CD4-positive, CD25-positive, alpha-beta regulatory T cell (primary cell): Measurements from ENCODE around the gene CNTNAP2. TPM values are rescaled to one million over a fixed set of nuclear protein-coding genes. Genes with fewer than 3 reads are reported as not detected.

Experiments
- ATAC-seq, 2 donors: fragments of 150-1000 bp; cut with Tn5 transposase; one replicate each; pipeline ENCODE4 v1.10.0; 2021; ENCODE audit warnings: low read depth in 2 of 2, moderate number of reproducible peaks in 2 of 2, moderate library complexity in 1 of 2
- DNase-seq, 3 donors: peaks; one replicate each; pipeline versions ENCODE4 v3.0.0 to v3.0.0-alpha.2; 2012 to 2022; ENCODE audit warnings: mixed read lengths in 1 of 3
- H3K27ac ChIP-seq: one replicate; pipeline ENCODE4 v1.7.0; 2013; ENCODE audit warnings: mild to moderate bottlenecking, low read length; ENCODE audit not compliant: insufficient read depth, poor library complexity, severe bottlenecking
- H3K27me3 ChIP-seq: one replicate; pipeline ENCODE4 v1.7.0; 2013; ENCODE audit warnings: low read length; ENCODE audit not compliant: control insufficient read depth, insufficient read depth
- H3K36me3 ChIP-seq: one replicate; pipeline ENCODE4 v1.7.0; 2013; ENCODE audit warnings: mild to moderate bottlenecking, low read length, moderate library complexity; ENCODE audit not compliant: control insufficient read depth, insufficient read depth
- H3K4me1 ChIP-seq: 2 replicates; pipeline ENCODE4 v1.7.0; 2013; ENCODE audit warnings: mild to moderate bottlenecking, low read length; ENCODE audit not compliant: insufficient read depth, control insufficient read depth, poor library complexity, severe bottlenecking
- H3K4me3 ChIP-seq: one replicate; pipeline ENCODE4 v1.7.0; 2013; ENCODE audit warnings: low read depth, mild to moderate bottlenecking, low read length, moderate library complexity
- H3K9me3 ChIP-seq, 2 experiments: 1 replicate in 1 of 2; 2 replicates in 1 of 2; pipeline ENCODE4 v1.7.0; 2013; ENCODE audit warnings: low read length in 2 of 2, mild to moderate bottlenecking in 1 of 2, moderate library complexity in 1 of 2; ENCODE audit not compliant: control insufficient read depth in 2 of 2
- H3K27ac Mint-ChIP-seq, 3 donors: one replicate each; pipeline ENCODE4 v1.8.0; 2020 to 2022; ENCODE audit warnings: mild to moderate bottlenecking in 3 of 3, mixed read lengths in 3 of 3, moderate library complexity in 2 of 3
- H3K27me3 Mint-ChIP-seq: one replicate; pipeline ENCODE4 v1.8.0; 2022; ENCODE audit warnings: mild to moderate bottlenecking, mixed read lengths
- H3K36me3 Mint-ChIP-seq: one replicate; pipeline ENCODE4 v1.8.0; 2020; ENCODE audit warnings: mixed read lengths
- H3K4me1 Mint-ChIP-seq, 4 donors: one replicate each; pipeline ENCODE4 v1.8.0; 2020 to 2022; ENCODE audit warnings: mixed read lengths in 4 of 4, mild to moderate bottlenecking in 1 of 4
- H3K4me3 Mint-ChIP-seq, 4 donors: one replicate each; pipeline ENCODE4 v1.8.0; 2020 to 2022; ENCODE audit warnings: mild to moderate bottlenecking in 4 of 4, mixed read lengths in 4 of 4, moderate library complexity in 3 of 4
- H3K9me3 Mint-ChIP-seq, 7 donors: one replicate each; pipeline ENCODE4 v1.8.0; 2020 to 2022; ENCODE audit warnings: mixed read lengths in 7 of 7, mild to moderate bottlenecking in 3 of 7, moderate library complexity in 2 of 7
- polyA plus RNA-seq, 4 donors: library from polyadenylated mRNA; unstranded; fragments of 300-500 nt; fragmentation: Illumina TruSeq; gene quantifications; one replicate each; pipeline ENCODE4 v1.2.3, GENCODE V29; 2021
- total RNA-seq: library from RNA; stranded (reverse); gene quantifications from one replicate; pipeline ENCODE4 v1.2.3, GENCODE V29; 2022

Gene CNTNAP2
- total and polyA plus RNA-seq, 5 donors from 2014 or later, result 0.02 to 0.15 TPM; not detected in 3

DNA sequence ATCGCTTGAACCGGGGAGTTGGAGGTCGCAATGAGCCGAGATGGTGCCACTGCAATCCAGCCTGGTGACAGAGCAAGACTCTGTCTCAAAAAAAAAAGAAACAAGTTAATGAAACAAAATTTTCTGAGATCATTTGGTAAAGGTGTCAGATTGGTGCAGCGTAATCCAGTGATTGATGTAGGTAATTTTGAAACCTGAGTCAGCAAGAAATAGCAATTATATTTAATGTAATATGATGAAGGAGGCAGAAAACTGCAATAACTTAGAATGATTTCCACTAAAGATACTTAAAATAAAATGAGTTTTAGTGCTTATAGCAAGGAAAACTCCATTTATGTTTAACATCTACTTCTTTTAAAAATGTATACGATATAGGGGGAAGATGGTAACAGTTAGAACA is 1424.1 kb downstream of the CNTNAP2 start:
- H3K36me3 Mint-ChIP-seq, result no peaks in the 10 kb centered on the region
- Histone ChIP-seq H3K27me3 (no peaks in the 10 kb centered on the region), H3K27ac (no peak overlapping the region), H3K9me3 (peaks cover 3 to 4% of the 10 kb centered on the region in 2 experiments), H3K4me3 (no peak overlapping the region), H3K36me3 (no peaks in the 10 kb centered on the region), H3K4me1 (no peaks in the 10 kb centered on the region)
- ATAC-seq (no peak), DNase-seq (no peak)
- no peaks in the 10 kb centered on the region for H3K27me3 Mint-ChIP-seq
- no peak overlapping the region for H3K27ac Mint-ChIP-seq
- H3K9me3 Mint-ChIP-seq, result peaks cover 0 to 21% (median 10%) of the 10 kb centered on the region in 7 donors
- H3K4me3 Mint-ChIP-seq, result no peak overlapping the region
- no peaks in the 10 kb centered on the region for H3K4me1 Mint-ChIP-seq

DNA sequence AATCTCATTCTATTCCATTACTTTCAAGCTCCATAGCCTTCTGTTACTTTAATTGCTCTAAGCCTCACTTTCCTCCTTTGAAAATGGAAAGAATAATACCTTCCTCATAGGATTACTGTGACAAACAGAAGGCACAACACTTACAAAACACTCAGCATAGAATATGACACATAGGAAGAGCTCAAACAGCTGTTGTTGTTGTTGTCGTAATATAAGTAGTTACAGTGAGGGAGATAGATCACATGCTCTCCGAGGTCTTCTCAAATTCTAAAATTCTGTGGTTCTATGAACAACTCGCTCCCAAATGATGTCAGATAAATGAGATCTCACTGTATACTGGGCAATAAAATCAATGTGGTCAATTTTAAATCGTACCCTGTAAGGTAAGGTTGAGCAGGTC is 1424.7 kb downstream of the CNTNAP2 start:
- ATAC-seq (no peak), DNase-seq (no peak)
- Histone ChIP-seq H3K4me3 (no peak overlapping the region), H3K9me3 (peaks cover 3 to 4% of the 10 kb centered on the region in 2 experiments), H3K36me3 (no peaks in the 10 kb centered on the region), H3K27me3 (no peaks in the 10 kb centered on the region), H3K27ac (no peak overlapping the region), H3K4me1 (no peaks in the 10 kb centered on the region)
- H3K9me3 Mint-ChIP-seq, result peaks cover 0 to 18% (median 11%) of the 10 kb centered on the region in 7 donors
- no peaks in the 10 kb centered on the region for H3K4me1 Mint-ChIP-seq
- no peak overlapping the region for H3K4me3 Mint-ChIP-seq
- H3K36me3 Mint-ChIP-seq, result no peaks in the 10 kb centered on the region
- no peak overlapping the region for H3K27ac Mint-ChIP-seq
- no peaks in the 10 kb centered on the region for H3K27me3 Mint-ChIP-seq

DNA sequence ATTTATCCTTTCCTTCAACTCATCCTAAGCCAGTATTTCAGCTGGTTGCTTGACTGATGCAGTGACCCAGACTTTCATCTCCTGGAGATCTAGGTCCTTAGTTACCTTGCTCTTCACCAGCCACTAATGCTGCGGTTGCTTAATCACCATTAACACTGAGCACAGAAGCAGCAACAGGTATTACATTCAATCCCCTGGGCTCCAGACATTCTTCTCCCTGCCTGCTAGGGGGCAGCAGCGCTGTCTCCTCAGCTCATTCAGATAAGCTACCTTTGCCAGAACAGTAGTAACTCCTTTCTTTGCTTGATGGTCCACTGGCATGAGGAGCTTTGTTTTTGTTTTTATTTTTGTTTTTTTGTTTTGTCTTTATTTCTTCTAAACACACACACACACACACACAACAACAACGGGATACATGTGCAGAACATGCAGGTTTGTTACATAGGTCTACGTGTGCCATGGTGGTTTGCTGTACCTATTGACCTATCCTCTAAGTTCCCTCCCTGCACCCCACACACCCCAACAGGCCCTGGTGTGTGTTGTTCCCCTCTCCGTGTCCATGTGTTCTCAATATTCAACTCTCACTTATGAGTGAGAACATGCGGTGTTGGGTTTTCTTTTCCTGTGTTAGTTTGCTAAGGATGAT is 1430.8 kb downstream of the CNTNAP2 start:
- peaks cover 0 to 22% (median 10%) of the 10 kb centered on the region in 7 donors for H3K9me3 Mint-ChIP-seq
- ATAC-seq (no peak), DNase-seq (peak in 1 of 3 donors; percentile 7)
- no peaks in the 10 kb centered on the region for H3K4me1 Mint-ChIP-seq
- Histone ChIP-seq H3K4me1 (no peaks in the 10 kb centered on the region), H3K36me3 (no peaks in the 10 kb centered on the region), H3K27me3 (no peaks in the 10 kb centered on the region), H3K4me3 (no peak overlapping the region), H3K27ac (no peak overlapping the region), H3K9me3 (peaks cover 0 to 2% of the 10 kb centered on the region in 2 experiments)
- H3K36me3 Mint-ChIP-seq, result no peaks in the 10 kb centered on the region
- H3K4me3 Mint-ChIP-seq, result no peak overlapping the region
- no peak overlapping the region for H3K27ac Mint-ChIP-seq
- no peaks in the 10 kb centered on the region for H3K27me3 Mint-ChIP-seq

DNA sequence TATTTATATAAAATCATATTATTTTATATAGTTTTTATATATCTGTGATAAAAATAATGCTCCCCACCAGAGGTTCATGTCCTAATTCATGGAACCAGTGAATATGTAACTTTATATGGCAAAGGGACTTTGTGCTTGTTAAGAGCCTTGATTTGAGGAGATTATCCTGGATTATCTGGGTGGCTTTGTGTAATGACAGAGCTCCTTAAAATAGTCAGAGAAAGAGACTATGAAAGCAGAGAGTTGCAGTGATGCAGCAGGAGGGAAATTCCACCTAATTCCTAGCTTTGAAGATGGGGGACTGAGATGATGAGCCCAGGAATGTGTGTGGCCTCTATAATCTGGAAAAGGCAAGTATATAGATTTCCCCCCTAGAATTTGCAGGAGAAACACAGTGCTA is 1439.7 kb downstream of the CNTNAP2 start:
- H3K4me3 Mint-ChIP-seq, result no peak overlapping the region
- no peaks in the 10 kb centered on the region for H3K36me3 Mint-ChIP-seq
- peaks cover 0 to 24% (median 2%) of the 10 kb centered on the region in 7 donors for H3K9me3 Mint-ChIP-seq
- Histone ChIP-seq H3K36me3 (no peaks in the 10 kb centered on the region), H3K9me3 (no peaks in the 10 kb centered on the region), H3K27me3 (no peaks in the 10 kb centered on the region), H3K4me3 (no peak overlapping the region), H3K27ac (no peak overlapping the region), H3K4me1 (no peaks in the 10 kb centered on the region)
- no peak overlapping the region for H3K27ac Mint-ChIP-seq
- no peaks in the 10 kb centered on the region for H3K27me3 Mint-ChIP-seq
- ATAC-seq (no peak), DNase-seq (no peak)
- H3K4me1 Mint-ChIP-seq, result no peaks in the 10 kb centered on the region

DNA sequence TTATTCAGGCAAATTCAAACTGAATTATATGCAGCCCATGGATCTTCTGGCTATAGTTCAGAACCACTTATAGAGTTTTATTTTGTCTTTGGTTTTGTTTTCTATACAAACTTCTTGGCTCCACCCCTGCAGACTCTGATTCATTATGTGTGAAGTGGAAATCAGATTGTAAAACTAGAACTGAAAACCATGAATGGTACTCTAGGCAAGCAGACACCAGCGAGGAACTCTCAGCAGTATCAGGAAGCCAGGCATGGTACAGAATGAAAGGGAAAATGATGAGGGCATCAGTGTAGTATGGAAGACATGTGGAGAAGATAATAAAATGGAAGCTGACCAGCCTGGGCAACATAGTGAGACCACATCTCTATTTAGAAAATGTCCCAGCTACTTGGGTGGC is 1447.1 kb downstream of the CNTNAP2 start:
- ATAC-seq, result no peak

DNA sequence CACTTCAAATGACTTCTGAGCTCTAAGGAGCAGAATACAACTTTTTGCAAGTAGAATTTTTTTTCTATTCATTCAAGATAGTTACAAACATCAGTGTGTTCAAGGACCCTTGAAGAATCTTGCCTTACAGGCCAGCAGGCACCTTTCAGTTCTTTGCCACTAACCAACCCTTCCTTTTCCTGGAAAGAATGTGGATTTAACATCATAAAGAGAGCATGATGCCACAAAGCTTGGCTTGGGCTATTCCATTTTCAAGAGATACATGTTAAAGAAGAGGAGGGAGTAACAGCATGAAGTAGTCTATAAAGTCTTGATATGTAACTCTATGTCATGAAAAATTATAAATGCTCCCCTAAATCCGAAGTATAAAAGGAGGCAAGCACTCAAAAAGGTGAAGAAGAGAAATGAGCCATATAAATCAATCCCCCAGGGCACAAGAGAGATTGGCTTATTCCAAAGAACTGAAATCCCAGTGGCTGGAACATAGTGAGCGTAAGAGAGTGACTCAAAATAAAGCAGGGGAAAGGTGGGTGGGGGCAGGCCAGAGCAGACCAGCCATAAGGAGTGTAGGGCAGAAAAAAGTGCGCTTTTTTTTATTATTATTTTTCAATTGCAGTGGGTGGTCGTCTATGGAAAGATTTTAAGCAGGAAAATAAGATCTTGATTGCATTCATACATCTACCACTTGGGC is 1448.3 kb downstream of the CNTNAP2 start:
- no peaks in the 10 kb centered on the region for H3K36me3 Mint-ChIP-seq
- DNase-seq (no peak), ATAC-seq (no peak)
- no peaks in the 10 kb centered on the region for H3K4me1 Mint-ChIP-seq
- no peaks in the 10 kb centered on the region for H3K27me3 Mint-ChIP-seq
- Histone ChIP-seq H3K9me3 (no peaks in the 10 kb centered on the region), H3K27me3 (no peaks in the 10 kb centered on the region), H3K36me3 (no peaks in the 10 kb centered on the region), H3K4me1 (no peaks in the 10 kb centered on the region), H3K27ac (no peak overlapping the region), H3K4me3 (no peak overlapping the region)
- H3K27ac Mint-ChIP-seq, result no peak overlapping the region
- H3K4me3 Mint-ChIP-seq, result peak overlapping the region in 1 of 4 donors; percentile 27
- H3K9me3 Mint-ChIP-seq, result peaks cover 3 to 27% (median 7%) of the 10 kb centered on the region in 7 donors

More for the DNA sequence above, 1447.1 kb downstream of the CNTNAP2 start:
- Mint-ChIP-seq H3K36me3 (no peaks in the 10 kb centered on the region), H3K9me3 (peaks cover 0 to 33% (median 7%) of the 10 kb centered on the region in 7 donors), H3K4me1 (no peaks in the 10 kb centered on the region), H3K27me3 (no peaks in the 10 kb centered on the region), H3K27ac (no peak overlapping the region), H3K4me3 (no peak overlapping the region)
- H3K4me1 ChIP-seq, result no peaks in the 10 kb centered on the region
- H3K27me3 ChIP-seq, result no peaks in the 10 kb centered on the region
- DNase-seq, result no peak
- no peaks in the 10 kb centered on the region for H3K9me3 ChIP-seq
- H3K36me3 ChIP-seq, result no peaks in the 10 kb centered on the region
- H3K27ac ChIP-seq, result no peak overlapping the region
- H3K4me3 ChIP-seq, result no peak overlapping the region

DNA sequence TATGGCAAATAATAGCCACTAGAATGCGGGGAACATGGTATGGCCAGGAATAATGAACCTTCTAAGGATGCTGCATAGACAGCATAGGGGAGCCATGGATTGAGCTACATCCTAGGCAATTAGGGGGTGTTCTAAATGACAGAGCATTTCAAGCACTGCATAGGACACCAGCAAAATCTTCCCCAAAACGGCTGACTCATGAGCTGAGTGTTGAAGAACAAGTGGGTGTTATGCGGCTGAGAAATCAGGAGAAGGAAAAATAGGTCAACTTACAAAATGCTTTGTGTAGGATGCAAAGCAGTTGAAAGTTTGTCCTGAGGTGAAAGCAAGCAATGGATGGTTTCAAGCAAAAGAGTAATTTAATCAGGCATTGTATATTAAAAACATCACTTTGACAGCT is 1450.4 kb downstream of the CNTNAP2 start:
- DNase-seq (no peak), ATAC-seq (no peak)
- no peak overlapping the region for H3K27ac Mint-ChIP-seq
- H3K36me3 ChIP-seq, result no peaks in the 10 kb centered on the region
- no peaks in the 10 kb centered on the region for H3K4me1 Mint-ChIP-seq
- no peaks in the 10 kb centered on the region for H3K27me3 ChIP-seq
- H3K36me3 Mint-ChIP-seq, result no peaks in the 10 kb centered on the region
- no peaks in the 10 kb centered on the region for H3K9me3 ChIP-seq
- no peaks in the 10 kb centered on the region for H3K4me1 ChIP-seq
- H3K27me3 Mint-ChIP-seq, result no peaks in the 10 kb centered on the region
- H3K9me3 Mint-ChIP-seq, result peaks cover 3 to 16% (median 8%) of the 10 kb centered on the region in 7 donors
- H3K4me3 ChIP-seq, result no peak overlapping the region
- no peak overlapping the region for H3K27ac ChIP-seq
- no peak overlapping the region for H3K4me3 Mint-ChIP-seq
